DOHH2 (cell line): Measurements from ENCODE around the gene NLE1.

Experiments used
- EZH2phosphoT487 ChIP-seq: fragments of 200-600 bp; sonication (generic); IDR thresholded peaks from 2 replicates; pipeline ENCODE4 v1.6.1; 2017; ENCODE audit warnings: borderline replicate concordance, mild to moderate bottlenecking, antibody characterized with exemption, low read length, moderate library complexity, mixed read lengths
- TF ChIP-seq, protein P1 (sequence below): fragments of 200-600 bp; sonication (generic); IDR thresholded peaks from one replicate; pipeline ENCODE4 v1.5.1; 2014; ENCODE audit warnings: antibody characterized with exemption, mild to moderate bottlenecking, low read depth, low read length; ENCODE audit not compliant: poor library complexity, severe bottlenecking

GRCh38 chr17:35155246-35155645 lies 13.1 kb upstream of the NLE1 start:
- TF ChIP-seq, protein P1, sequence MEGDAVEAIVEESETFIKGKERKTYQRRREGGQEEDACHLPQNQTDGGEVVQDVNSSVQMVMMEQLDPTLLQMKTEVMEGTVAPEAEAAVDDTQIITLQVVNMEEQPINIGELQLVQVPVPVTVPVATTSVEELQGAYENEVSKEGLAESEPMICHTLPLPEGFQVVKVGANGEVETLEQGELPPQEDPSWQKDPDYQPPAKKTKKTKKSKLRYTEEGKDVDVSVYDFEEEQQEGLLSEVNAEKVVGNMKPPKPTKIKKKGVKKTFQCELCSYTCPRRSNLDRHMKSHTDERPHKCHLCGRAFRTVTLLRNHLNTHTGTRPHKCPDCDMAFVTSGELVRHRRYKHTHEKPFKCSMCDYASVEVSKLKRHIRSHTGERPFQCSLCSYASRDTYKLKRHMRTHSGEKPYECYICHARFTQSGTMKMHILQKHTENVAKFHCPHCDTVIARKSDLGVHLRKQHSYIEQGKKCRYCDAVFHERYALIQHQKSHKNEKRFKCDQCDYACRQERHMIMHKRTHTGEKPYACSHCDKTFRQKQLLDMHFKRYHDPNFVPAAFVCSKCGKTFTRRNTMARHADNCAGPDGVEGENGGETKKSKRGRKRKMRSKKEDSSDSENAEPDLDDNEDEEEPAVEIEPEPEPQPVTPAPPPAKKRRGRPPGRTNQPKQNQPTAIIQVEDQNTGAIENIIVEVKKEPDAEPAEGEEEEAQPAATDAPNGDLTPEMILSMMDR: no peak
- no peak for TF ChIP-seq EZH2phosphoT487
